HUDEP-2 (cell line): ENCODE data around the gene AGO1.
"Not testable (repeated sequence)": the region's sequence is repeated elsewhere in the genome, so short reads cannot be mapped to it uniquely, and the experiment has no call there.

Experiments
- DNase-seq, 76 experiments: peaks; one replicate each; lab custom pipeline; 2025; ENCODE audit not compliant: unreplicated experiment in 76 of 76; lab: John Stamatoyannopoulos, UW

The AGO1 gene

GRCh38 chr1:35866991-35867390 lies 16.0 kb upstream of the AGO1 start:
- no peak for DNase-seq

GRCh38 chr1:35869245-35869950 lies 13.6 kb upstream of the AGO1 start:
- not testable (repeated sequence) for DNase-seq

- DNase-seq = no peak
Observed at GRCh38 chr1:35870651-35871309, 12.2 kb upstream of the AGO1 start.

GRCh38 chr1:35873243-35873750 lies 9.7 kb upstream of the AGO1 start:
- no peak for DNase-seq

- not testable (repeated sequence) for DNase-seq
Observed at GRCh38 chr1:35874115-35874514, 8.9 kb upstream of the AGO1 start.

- peak in 3 of 76 experiments; percentile 8 to 43 (median 14) for DNase-seq
Observed at GRCh38 chr1:35876988-35877387, 6.0 kb upstream of the AGO1 start.

- peak in 5 of 76 experiments; percentile 2 to 22 (median 9) for DNase-seq
Observed at GRCh38 chr1:35881850-35882273, 1.1 kb upstream of the AGO1 start.

GRCh38 chr1:35882586-35882944 lies 444 bp upstream of the AGO1 start:
- DNase-seq = no peak

GRCh38 chr1:35883635-35884101 lies 659 bp downstream of the AGO1 start:
- DNase-seq = peak in 2 of 76 experiments; percentile 7 to 12

GRCh38 chr1:35884934-35885333 lies 1.9 kb downstream of the AGO1 start:
- no peak for DNase-seq

- no peak for DNase-seq
Observed at GRCh38 chr1:35885961-35886558, 3.1 kb downstream of the AGO1 start.

- no peak for DNase-seq
Observed at GRCh38 chr1:35886577-35887431, 3.8 kb downstream of the AGO1 start.

GRCh38 chr1:35887508-35887907 lies 4.5 kb downstream of the AGO1 start:
- DNase-seq = no peak

GRCh38 chr1:35888255-35888654 lies 5.2 kb downstream of the AGO1 start:
- no peak for DNase-seq

GRCh38 chr1:35888981-35889380 lies 6.0 kb downstream of the AGO1 start:
- not testable (repeated sequence) for DNase-seq

- DNase-seq = no peak
Observed at GRCh38 chr1:35893051-35893879, 10.3 kb downstream of the AGO1 start.

GRCh38 chr1:35894183-35894582 lies 11.2 kb downstream of the AGO1 start:
- peak in 47 of 76 experiments; percentile 5 to 68 (median 30) for DNase-seq

GRCh38 chr1:35894656-35895055 lies 11.6 kb downstream of the AGO1 start:
- DNase-seq = no peak

- peak in 1 of 76 experiments; percentile 4 for DNase-seq
Observed at GRCh38 chr1:35899941-35900340, 16.9 kb downstream of the AGO1 start.

- DNase-seq = no peak
Observed at GRCh38 chr1:35901235-35901634, 18.2 kb downstream of the AGO1 start.
